Amniotic stem cell (primary cell): ENCODE data around the gene ZNF678.
"Not testable (repeated sequence)": the region's sequence is repeated elsewhere in the genome, so short reads cannot be mapped to it uniquely, and the experiment has no call there.

ENCODE experiments used
- DNase-seq: peaks from one replicate; lab custom pipeline; 2025; lab: John Stamatoyannopoulos, UW

ZNF678 gene

DNA sequence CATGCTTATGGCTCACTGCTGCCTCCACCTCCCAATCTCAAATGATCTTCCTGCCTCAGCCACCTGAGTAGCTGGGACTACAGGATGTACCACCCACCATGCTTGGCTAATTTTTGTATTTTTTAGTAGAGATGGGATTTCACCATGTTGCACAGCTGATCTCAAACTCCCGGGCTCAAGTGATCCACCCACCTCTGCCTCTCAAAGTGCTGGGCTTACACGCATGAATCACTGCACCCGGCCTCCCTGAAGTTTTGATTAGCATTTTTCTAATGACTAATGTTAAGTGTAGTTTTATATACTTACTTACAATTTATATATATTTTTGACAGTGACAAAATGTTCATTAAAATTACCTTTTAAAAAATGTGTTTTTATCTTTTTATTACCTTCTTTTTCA lies 41.1 kb downstream of the ZNF678 start:
- no peak for DNase-seq

GRCh38 chr1:227606271-227606670 lies 42.9 kb downstream of the ZNF678 start:
- DNase-seq = not testable (repeated sequence)

GRCh38 chr1:227607336-227607898 lies 44.1 kb downstream of the ZNF678 start:
- no peak for DNase-seq

DNA sequence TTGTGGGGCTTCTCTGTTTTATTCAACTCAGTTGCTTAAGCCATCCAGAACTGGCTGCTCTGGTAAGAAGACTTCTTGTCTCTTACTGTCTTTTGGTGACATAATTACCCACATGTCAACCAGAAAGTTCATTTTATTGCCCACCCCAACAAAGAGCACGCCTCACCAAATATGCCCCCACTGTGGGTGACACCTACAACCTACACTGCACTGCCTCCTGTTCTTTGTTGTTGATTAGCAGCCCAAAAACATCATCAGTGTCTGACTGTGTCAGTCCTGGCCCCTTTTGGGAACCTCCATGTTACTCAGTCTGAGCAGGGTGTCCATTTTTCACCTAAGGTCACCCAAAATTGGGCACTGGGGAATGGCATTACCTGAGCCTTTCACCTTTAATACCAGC lies 49.3 kb downstream of the ZNF678 start:
- DNase-seq = no peak

- no peak for DNase-seq
Observed at GRCh38 chr1:227613526-227613925, 50.2 kb downstream of the ZNF678 start.

DNA sequence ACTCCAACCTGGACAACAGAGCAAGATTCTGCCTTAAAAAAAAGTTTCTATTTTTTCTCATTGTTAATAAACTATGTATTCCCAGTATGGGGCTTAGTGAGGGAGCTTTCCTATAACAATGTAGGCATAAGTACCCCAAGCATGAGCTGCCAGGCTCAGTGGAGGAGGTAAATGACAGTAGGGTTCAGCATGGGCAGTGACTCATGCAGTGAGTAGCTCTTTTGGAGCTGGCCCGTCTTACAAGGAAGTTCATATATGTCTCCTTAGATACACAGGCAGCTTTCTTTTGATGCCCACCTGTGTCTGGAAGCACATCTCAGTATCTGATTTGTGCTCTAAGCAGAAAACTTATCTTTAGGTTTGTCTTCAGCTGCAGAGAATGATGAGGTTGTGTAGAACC lies 57.9 kb downstream of the ZNF678 start:
- no peak for DNase-seq

GRCh38 chr1:227622739-227623475 lies 59.6 kb downstream of the ZNF678 start:
- no peak for DNase-seq

DNA sequence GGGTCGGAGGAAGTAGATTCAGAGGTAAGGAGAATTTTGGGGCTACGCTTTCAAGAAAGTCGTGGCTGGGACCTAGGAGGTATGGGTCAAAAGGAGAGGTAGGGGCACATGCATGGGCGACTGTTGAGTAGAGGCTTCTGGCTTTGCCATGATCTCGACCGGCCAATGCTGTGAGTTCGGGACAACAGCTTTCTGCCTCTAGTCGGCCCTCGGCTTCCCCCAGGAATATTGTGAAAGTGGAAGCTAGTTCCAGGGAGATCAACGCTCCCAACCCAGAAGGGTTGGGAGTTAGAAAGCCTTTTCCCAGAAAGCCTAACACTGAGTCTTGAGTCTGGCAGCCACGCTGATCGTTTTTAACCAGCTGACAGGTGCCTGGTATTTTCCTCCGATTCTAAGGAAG lies 69.0 kb downstream of the ZNF678 start:
- DNase-seq = no peak

DNA sequence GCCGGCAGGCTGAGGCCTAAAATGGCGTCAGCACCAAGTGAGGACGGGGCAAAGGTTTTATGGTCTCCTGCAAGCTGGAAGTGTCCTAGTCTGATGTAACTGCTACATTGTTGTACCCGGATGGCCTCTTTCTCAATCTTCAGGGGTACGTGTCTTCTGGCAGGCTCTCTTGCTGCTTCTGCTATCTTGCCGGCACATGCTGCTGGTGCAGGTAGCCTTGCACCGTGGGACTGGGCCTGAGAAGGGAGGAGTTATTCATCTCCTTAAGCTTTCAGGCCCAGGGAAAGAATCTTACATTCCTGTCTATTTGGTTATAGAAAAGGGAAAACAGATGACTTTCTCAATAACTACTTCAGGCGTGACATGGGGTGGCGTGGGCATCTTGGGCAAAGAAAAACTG lies 72.2 kb downstream of the ZNF678 start:
- DNase-seq = no peak

GRCh38 chr1:227654431-227654830 lies 91.1 kb downstream of the ZNF678 start:
- no peak for DNase-seq

DNA sequence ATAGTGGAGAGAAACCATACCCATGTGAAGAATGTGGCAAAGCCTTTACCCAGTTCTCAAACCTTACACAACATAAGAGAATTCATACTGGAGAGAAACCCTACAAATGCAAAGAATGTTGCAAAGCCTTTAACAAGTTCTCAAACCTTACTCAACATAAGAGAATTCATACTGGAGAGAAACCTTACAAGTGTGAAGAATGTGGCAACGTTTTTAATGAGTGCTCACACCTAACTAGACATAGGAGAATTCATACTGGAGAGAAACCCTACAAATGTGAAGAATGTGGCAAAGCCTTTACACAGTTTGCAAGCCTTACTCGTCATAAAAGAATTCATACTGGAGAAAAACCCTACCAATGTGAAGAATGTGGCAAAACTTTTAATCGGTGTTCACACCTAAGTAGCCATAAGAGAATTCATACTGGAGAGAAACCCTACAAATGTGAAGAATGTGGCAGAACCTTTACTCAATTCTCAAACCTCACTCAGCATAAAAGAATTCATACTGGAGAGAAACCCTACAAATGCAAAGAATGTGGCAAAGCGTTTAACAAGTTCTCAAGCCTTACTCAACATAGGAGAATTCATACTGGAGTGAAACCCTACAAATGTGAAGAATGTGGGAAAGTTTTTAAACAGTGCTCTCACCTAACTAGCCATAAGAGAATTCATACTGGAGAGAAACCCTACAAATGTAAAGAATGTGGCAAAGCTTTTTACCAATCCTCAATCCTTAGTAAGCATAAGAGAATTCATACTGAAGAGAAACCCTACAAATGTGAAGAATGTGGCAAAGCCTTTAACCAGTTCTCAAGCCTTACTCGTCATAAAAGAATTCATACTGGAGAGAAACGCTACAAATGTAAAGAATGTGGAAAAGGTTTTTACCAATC lies 91.7 kb downstream of the ZNF678 start:
- no peak for DNase-seq

DNA sequence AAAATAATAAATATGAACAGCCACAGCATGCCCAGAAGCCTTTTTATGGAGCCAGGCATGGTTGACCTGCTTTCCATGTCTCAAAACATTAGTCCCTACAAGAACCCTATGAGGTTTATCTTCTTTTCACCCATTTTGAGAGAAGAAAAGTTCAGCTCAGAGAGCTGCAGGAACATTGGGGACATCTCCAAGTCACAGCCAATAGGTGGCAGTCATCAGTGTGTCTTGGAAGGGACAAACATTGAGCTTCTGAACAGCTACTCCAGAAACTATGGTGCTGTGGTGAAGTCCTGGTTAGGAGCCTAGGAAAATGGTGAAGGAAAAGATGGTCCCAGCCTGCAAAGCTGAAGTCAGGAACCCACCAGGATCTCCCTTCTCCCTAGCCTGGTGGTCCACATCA lies 98.1 kb downstream of the ZNF678 start:
- no peak for DNase-seq

- DNase-seq = no peak
Observed at GRCh38 chr1:227662933-227663332, 99.6 kb downstream of the ZNF678 start.

- DNase-seq = no peak
Observed at GRCh38 chr1:227666286-227666685, 102.9 kb downstream of the ZNF678 start.

GRCh38 chr1:227673441-227673840 lies 110.1 kb downstream of the ZNF678 start:
- no peak for DNase-seq

GRCh38 chr1:227685807-227686206 lies 122.5 kb downstream of the ZNF678 start:
- DNase-seq = no peak

DNA sequence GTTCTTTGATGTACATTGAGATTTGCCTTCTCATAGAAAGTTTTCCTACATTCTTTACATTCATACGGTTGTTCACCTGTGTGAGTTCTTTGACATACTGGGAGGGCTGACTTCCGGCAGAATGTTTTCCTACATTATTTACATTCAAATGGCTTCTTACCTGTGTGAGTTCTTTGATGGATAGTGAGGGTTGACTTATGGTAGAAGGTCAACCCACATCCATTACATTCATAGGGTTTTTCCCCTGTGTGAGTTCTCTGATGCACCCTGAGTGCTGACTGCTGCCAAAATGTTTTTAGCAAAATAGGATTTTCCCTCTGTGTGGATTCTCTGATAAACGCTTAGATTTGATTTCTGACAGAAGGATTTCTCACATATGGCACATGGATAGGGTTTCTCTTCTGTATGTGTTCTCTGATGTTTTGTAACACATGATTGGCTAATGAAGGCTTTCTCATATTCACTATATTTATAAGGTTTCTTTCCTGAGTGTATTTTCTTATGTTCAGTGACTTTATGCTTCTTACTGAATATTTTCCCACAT lies 134.0 kb downstream of the ZNF678 start:
- no peak for DNase-seq

DNA sequence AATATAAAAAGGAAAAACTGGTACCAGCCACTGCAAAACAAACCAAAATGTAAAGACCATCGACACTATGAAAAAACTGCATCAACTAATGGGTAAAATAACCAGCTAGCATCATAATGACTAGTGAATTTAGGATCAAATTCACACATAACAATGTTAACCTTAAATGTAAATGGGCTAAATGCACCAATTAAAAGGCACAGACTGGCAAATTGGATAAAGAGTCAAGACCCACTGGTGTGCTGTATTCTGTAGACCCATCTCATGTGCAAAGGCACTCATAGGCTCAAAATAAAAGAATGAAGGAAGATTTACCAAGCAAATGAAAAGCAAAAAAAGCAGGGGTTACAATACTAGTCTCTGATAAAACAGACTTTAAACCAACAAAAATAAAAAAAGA lies 138.3 kb downstream of the ZNF678 start:
- DNase-seq = not testable (repeated sequence)

- DNase-seq = no peak
Observed at GRCh38 chr1:227707846-227708245, 144.5 kb downstream of the ZNF678 start.

- no peak for DNase-seq
Observed at GRCh38 chr1:227709451-227709850, 146.1 kb downstream of the ZNF678 start.

- not testable (repeated sequence) for DNase-seq
Observed at GRCh38 chr1:227710474-227710873, 147.1 kb downstream of the ZNF678 start.

DNA sequence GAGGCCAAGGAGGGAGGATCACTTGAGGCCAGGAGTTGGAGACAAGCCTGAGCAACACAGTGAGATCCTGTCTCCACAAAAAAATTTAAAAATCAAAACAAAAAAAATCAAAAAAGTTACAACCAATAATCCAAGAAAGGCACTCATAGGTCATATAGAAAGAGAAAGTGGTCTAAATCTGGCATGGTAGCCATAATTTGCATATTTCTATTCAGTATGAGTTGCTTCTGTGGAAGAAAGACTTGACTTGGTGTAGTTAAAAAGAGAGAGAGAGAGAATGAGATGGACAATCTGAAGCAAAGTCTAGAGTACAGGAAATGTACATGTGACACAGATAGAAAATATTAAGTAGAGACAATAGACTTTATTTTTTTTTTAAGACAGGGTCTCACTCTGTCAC lies 149.3 kb downstream of the ZNF678 start:
- DNase-seq = no peak

DNA sequence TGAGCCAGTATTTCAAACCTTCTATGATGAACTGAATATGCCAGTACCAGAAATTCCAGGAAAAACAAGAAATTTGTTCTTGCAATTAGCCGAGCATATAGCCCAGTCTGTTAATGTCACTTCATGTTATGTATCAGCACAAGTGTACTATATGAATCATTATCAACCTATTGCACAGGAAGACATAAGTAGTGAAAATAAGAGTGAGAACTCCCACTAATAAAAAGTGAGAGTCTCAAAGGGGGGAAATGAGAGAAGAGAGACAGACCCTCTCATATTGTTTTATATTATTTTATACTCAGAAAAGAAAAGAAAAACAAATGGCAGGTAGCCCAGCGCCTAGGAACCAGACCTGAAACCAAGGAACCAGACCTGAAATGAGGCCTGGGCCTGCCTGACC lies 155.6 kb downstream of the ZNF678 start:
- no peak for DNase-seq
